Endothelial cell of umbilical vein (primary cell): ENCODE results near the gene ARHGEF16. TPM values are rescaled to one million over a fixed set of nuclear protein-coding genes. Genes with fewer than 3 reads are reported as not detected.

ENCODE experiments used
- BruUV-seq: library from RNA; stranded (reverse); fragments of 400-500 nt; replicated peaks from 2 replicates; lab custom pipeline; 2021; lab: Mats Ljungman, UMichigan
- CTCF ChIA-PET: fragments of 300-600, 350-600 bp; sonication (Branson Sonifier 250); formaldehyde crosslinking; loops from one replicate; lab custom pipeline; 2021; ENCODE audit warnings: antibody characterized with exemption, inconsistent platforms; lab: Charles Lee
- POLR2A ChIA-PET: fragments of 300-600, 350-600 bp; sonication (Branson Sonifier 250); formaldehyde crosslinking; loops from one replicate; lab custom pipeline; 2021; ENCODE audit warnings: antibody characterized with exemption, inconsistent platforms; lab: Charles Lee
- DNase-seq: peaks from one replicate; pipeline ENCODE4 v3.0.0-alpha.2; 2011; ENCODE audit warnings: low read depth, low spot score
- FAIRE-seq: peaks from 2 replicates; lab custom pipeline; 2011; peaks lifted over from hg19 to GRCh38; lab: Jason Lieb, UNC
- H2AFZ ChIP-seq: 2 replicates; pipeline ENCODE4 v1.6.0; 2012; ENCODE audit warnings: low read depth, low read length, control low read depth, inconsistent platforms
- H3K27ac ChIP-seq: 2 replicates; pipeline ENCODE4 v1.5.1; 2011; ENCODE audit warnings: low read depth, mild to moderate bottlenecking, control low read depth, low read length, moderate library complexity; ENCODE audit not compliant: insufficient read depth
- H3K27me3 ChIP-seq, 2 experiments: 2 replicates each; pipeline versions ENCODE4 v1.6.0 to v1.6.1; 2011; ENCODE audit warnings: low read length in 2 of 2, mixed read lengths in 1 of 2; ENCODE audit not compliant: control insufficient read depth in 2 of 2, insufficient read depth in 2 of 2
- H3K36me3 ChIP-seq, 2 experiments: 2 replicates in 1 of 2; 3 replicates in 1 of 2; pipeline ENCODE4 v1.5.1; 2011; ENCODE audit warnings: low read length in 2 of 2, mild to moderate bottlenecking in 1 of 2, moderate library complexity in 1 of 2; ENCODE audit not compliant: control insufficient read depth in 2 of 2, insufficient read depth in 2 of 2; ENCODE audit errors: extremely low read depth in 1 of 2
- H3K4me1 ChIP-seq: 3 replicates; pipeline ENCODE4 v1.5.1; 2011; ENCODE audit warnings: mild to moderate bottlenecking, low read length; ENCODE audit not compliant: control insufficient read depth, insufficient read depth; ENCODE audit errors: extremely low read depth
- H3K4me2 ChIP-seq: 2 replicates; pipeline ENCODE4 v1.6.1; 2011; ENCODE audit warnings: low read length, control low read depth, mixed read lengths; ENCODE audit not compliant: insufficient read depth
- H3K4me3 ChIP-seq, 3 experiments: fragments of 200-600 bp in 1 of 3; sonication (generic), shearing (Covaris generic) in 1 of 3; replicated peaks in 1 of 3; 2 replicates each; pipeline ENCODE4 v1.5.1; 2011 to 2016; ENCODE audit warnings: control low read depth in 3 of 3, low read length in 3 of 3, mild to moderate bottlenecking in 2 of 3, inconsistent platforms in 1 of 3, low read depth in 1 of 3, moderate library complexity in 1 of 3; ENCODE audit not compliant: insufficient read depth in 1 of 3
- H3K79me2 ChIP-seq: 2 replicates; pipeline ENCODE4 v1.6.0; 2012; ENCODE audit warnings: low read length, inconsistent platforms; ENCODE audit not compliant: control insufficient read depth, insufficient read depth
- H3K9ac ChIP-seq: replicated peaks from 2 replicates; pipeline ENCODE3; 2011; ENCODE audit warnings: low read length, control low read depth; ENCODE audit not compliant: insufficient read depth; ENCODE audit errors: extremely low read depth
- H3K9me1 ChIP-seq: replicated peaks from 3 replicates; pipeline ENCODE4 v1.6.0; 2011; ENCODE audit warnings: mild to moderate bottlenecking, low read length; ENCODE audit not compliant: control insufficient read depth, insufficient read depth; ENCODE audit errors: extremely low read depth
- H3K9me3 ChIP-seq: replicated peaks from 2 replicates; pipeline ENCODE4 v1.5.1; 2012; ENCODE audit warnings: low read length, inconsistent platforms; ENCODE audit not compliant: control insufficient read depth, insufficient read depth
- H4K20me1 ChIP-seq: replicated peaks from 2 replicates; pipeline ENCODE3; 2011; ENCODE audit warnings: mild to moderate bottlenecking, low read length; ENCODE audit not compliant: control insufficient read depth, insufficient read depth; ENCODE audit errors: extremely low read depth
- CTCF ChIP-seq, 2 donors: IDR thresholded peaks; 1 replicate in 1 of 2; 2 replicates in 1 of 2; pipeline ENCODE4 v1.5.1; 2011; ENCODE audit warnings: low read length in 2 of 2, mild to moderate bottlenecking in 2 of 2, moderate library complexity in 2 of 2, control low read depth in 1 of 2, inconsistent platforms in 1 of 2, low read depth in 1 of 2; ENCODE audit not compliant: insufficient read depth in 1 of 2; ENCODE audit errors: extremely low read depth in 1 of 2
- EZH2 ChIP-seq: IDR thresholded peaks from 2 replicates; pipeline ENCODE4 v1.6.1; 2012; ENCODE audit warnings: borderline replicate concordance, low read depth, mild to moderate bottlenecking, moderate library complexity, low read length, inconsistent platforms; ENCODE audit not compliant: severe bottlenecking
- FOS ChIP-seq: IDR thresholded peaks from 2 replicates; pipeline ENCODE4 v1.6.1; 2011; ENCODE audit warnings: mild to moderate bottlenecking, low read length, moderate library complexity, borderline replicate concordance; ENCODE audit not compliant: insufficient read depth
- GATA2 ChIP-seq: IDR thresholded peaks from 2 replicates; pipeline ENCODE4 v1.7.0; 2011; ENCODE audit warnings: low read depth, mild to moderate bottlenecking, moderate library complexity, mixed read lengths, low read length; ENCODE audit not compliant: insufficient read length, insufficient read depth
- JUN ChIP-seq: IDR thresholded peaks from 2 replicates; pipeline ENCODE4 v1.6.1; 2011; ENCODE audit warnings: borderline replicate concordance, low read depth; ENCODE audit not compliant: insufficient read length, insufficient read depth
- MAX ChIP-seq: IDR thresholded peaks from 2 replicates; pipeline ENCODE4 v1.6.1; 2011; ENCODE audit not compliant: insufficient read depth, insufficient read length
- MYC ChIP-seq: IDR thresholded peaks from one replicate; pipeline ENCODE4 v1.6.1; 2011; ENCODE audit warnings: mild to moderate bottlenecking, low read depth, low read length
- POLR2A ChIP-seq: IDR thresholded peaks from 2 replicates; pipeline ENCODE4 v1.6.1; 2012; ENCODE audit warnings: low read depth, mild to moderate bottlenecking, control low read depth, low read length
- POLR2AphosphoS5 ChIP-seq: IDR thresholded peaks from 2 replicates; pipeline ENCODE4 v1.6.1; 2012; ENCODE audit warnings: low read depth, mild to moderate bottlenecking, control low read depth, low read length, moderate library complexity; ENCODE audit not compliant: insufficient read depth
- dilution Hi-C: fragments of 300-500 bp; cut with MboI; formaldehyde crosslinking; loops from one replicate; pipeline ENCODE4 v1.15.0; 2019; ENCODE audit warnings: low sequenced_read_pairs; ENCODE audit not compliant: extremely low pct_ligation_motif_present
- intact Hi-C: fragments of 100-400 bp; cut with micrococcal nuclease; formaldehyde crosslinking; loops from one replicate; pipeline ENCODE4 v1.10.0; 2022
- polyA plus RNA-seq, 4 experiments: library from polyadenylated mRNA; depleted of rRNA in 3 of 4; stranded (reverse) in 3 of 4; unstranded in 1 of 4; fragments of >200 nt; gene quantifications; 2 replicates each; pipeline versions ENCODE4 v1.2.1 to v1.2.3, GENCODE V29; 2011 to 2012; ENCODE audit warnings: missing spikeins in 1 of 4
- total RNA-seq: library from RNA; stranded (reverse); gene quantifications from 2 replicates; pipeline ENCODE4 v1.2.3, GENCODE V29; 2021

Gene ARHGEF16
- total and polyA plus RNA-seq, 2 donors (not counting 3 experiments of a cell fraction or from before 2014, with no cell fraction given): 0.52 to 1.3 TPM

- FAIRE-seq (no peak), DNase-seq (no peak)
- no TSS peak for BruUV-seq
- no peaks in the 10 kb centered on the region for H3K36me3 ChIP-seq
- no peak for TF ChIP-seq POLR2A
- TF ChIP-seq EZH2: no peak
- TF ChIP-seq FOS: no peak
- no peak for TF ChIP-seq MAX
- TF ChIP-seq CTCF (IDR thresholded peaks at IDR 0.05; ENCODE audit: extremely low read depth in 1 of 2, insufficient read depth in 1 of 2, low read depth in 1 of 2, low read length in 2 of 2): no peak
- no peak for TF ChIP-seq JUN
- no peak for TF ChIP-seq POLR2AphosphoS5
- TF ChIP-seq MYC: no peak
- TF ChIP-seq GATA2: no peak
- no peak overlapping the region for H3K9ac ChIP-seq
- CTCF ChIA-PET: interaction anchor here (0.6 to 5.8 kb wide), 14 partner anchors 8 to 234 kb away, joined by 3 to 150 read pairs (median 6); partner anchors contain the start of gene TPRG1L
- no peaks in the 10 kb centered on the region for H3K27me3 ChIP-seq
- no peak overlapping the region for H3K4me2 ChIP-seq
- POLR2A ChIA-PET: no interaction called here
- H3K9me1 ChIP-seq: no peaks in the 10 kb centered on the region
- no peak overlapping the region for H2AFZ ChIP-seq
- H3K4me3 ChIP-seq: no peak overlapping the region
- H3K79me2 ChIP-seq: no peaks in the 10 kb centered on the region
- intact Hi-C loops (loop anchor here (5.0 kb wide), 1 partner anchor 232 kb away; no protein-coding TSS in a partner anchor), dilution Hi-C loops (no loop called here)
- no peaks in the 10 kb centered on the region for H3K4me1 ChIP-seq
- no peaks in the 10 kb centered on the region for H4K20me1 ChIP-seq
- H3K9me3 ChIP-seq: no peaks in the 10 kb centered on the region
- H3K27ac ChIP-seq: no peak overlapping the region
Observed at GRCh38 chr1:3490046-3490745, 35.7 kb downstream of the ARHGEF16 start.
